ENCODE measurements around the gene PLEKHH1. TPM values are rescaled to one million over a fixed set of nuclear protein-coding genes. Genes with fewer than 3 reads are reported as not detected.
A peak's percentile ranks its signal among the peaks of the same experiment; 100 is the strongest.
"Not testable (repeated sequence)": the region's sequence is repeated elsewhere in the genome, so short reads cannot be mapped to it uniquely, and the experiment has no call there.

The PLEKHH1 gene
- total and polyA plus RNA-seq, 3 experiments from 2014 or later = 0.77 to 0.86 TPM; not detected in 1

GRCh38 chr14:67599698-67600561 lies 66.8 kb downstream of the PLEKHH1 start, which contains the start of gene PIGH:
Gene PIGH, minus strand, starts transcription at chr14:67600268. Its CDS starts 65 bp downstream, at chr14:67600203.
- POLR2A ChIA-PET = interaction anchor here (0.5 to 1.9 kb wide), 10 partner anchors 9 to 1193 kb away, joined by 3 to 8 read pairs (median 4); partner anchors contain the start of genes ATP6V1D, EIF2S1, RDH11 and VTI1B
- H3K4me1 Mint-ChIP-seq = peaks cover 40 to 57% (median 54%) of the 10 kb centered on the region in 3 donors
- no peaks in the 10 kb centered on the region for H3K9me3 Mint-ChIP-seq
- Histone ChIP-seq H3K4me3 (ENCODE audit: low read length) (peak within 1 kb of the TSS; percentile 90), H3K4me1 (ENCODE audit: insufficient read depth, low read length) (peaks cover 31% of the 10 kb centered on the region), H3K27ac (ENCODE audit: low read depth, low read length) (peak within 1 kb of the TSS; percentile 72), H3K27me3 (ENCODE audit: insufficient read depth, low read length, poor library complexity, severe bottlenecking) (no peaks in the 10 kb centered on the region), H3K36me3 (ENCODE audit: insufficient read depth, low read length) (no peaks in the 10 kb centered on the region), H3K9me3 (ENCODE audit: low read length) (no peaks in the 10 kb centered on the region)
- CTCF ChIA-PET = interaction anchor here (0.7 to 4.2 kb wide), 22 partner anchors 10 to 240 kb away, joined by 3 to 21 read pairs (median 4); partner anchors contain the start of genes ATP6V1D, EIF2S1 and RDH11
- DNase-seq = peak; percentile 92 to 95 (median 94)
- H3K27ac Mint-ChIP-seq = peak within 1 kb of the TSS; percentile 83 to 99 (median 96)
- H3K36me3 Mint-ChIP-seq = peaks cover 0 to 19% (median 7%) of the 10 kb centered on the region in 3 donors
- peaks cover 0 to 2% of the 10 kb centered on the region in 2 donors for H3K27me3 Mint-ChIP-seq
- peak within 1 kb of the TSS; percentile 91 to 99 (median 96) for H3K4me3 Mint-ChIP-seq

- Histone ChIP-seq H3K27ac (ENCODE audit: low read depth, low read length) (peak overlapping the region; percentile 72), H3K4me1 (ENCODE audit: insufficient read depth, low read length) (peaks cover 31% of the 10 kb centered on the region), H3K4me3 (ENCODE audit: low read length) (peak overlapping the region; percentile 90)
- H3K27me3 ChIP-seq (ENCODE audit: insufficient read depth, low read length, poor library complexity, severe bottlenecking); H3K27me3 Mint-ChIP-seq; H3K36me3 ChIP-seq (ENCODE audit: insufficient read depth, low read length); H3K9me3 Mint-ChIP-seq; H3K9me3 ChIP-seq (ENCODE audit: low read length); DNase-seq: not testable (repeated sequence)
- POLR2A ChIA-PET = interaction anchor here (0.5 to 1.9 kb wide), 9 partner anchors 9 to 1193 kb away, joined by 3 to 8 read pairs (median 4); partner anchors contain the start of genes ATP6V1D, EIF2S1, RDH11 and VTI1B
- CTCF ChIA-PET = interaction anchor here (0.7 to 4.2 kb wide), 21 partner anchors 9 to 241 kb away, joined by 3 to 21 read pairs (median 4); partner anchors contain the start of genes ATP6V1D, EIF2S1 and RDH11
- H3K4me1 Mint-ChIP-seq = peaks cover 36 to 52% (median 49%) of the 10 kb centered on the region in 3 donors
- H3K4me3 Mint-ChIP-seq = peak overlapping the region; percentile 79 to 98 (median 96)
- H3K36me3 Mint-ChIP-seq = peaks cover 0 to 14% (median 3%) of the 10 kb centered on the region in 3 donors
- H3K27ac Mint-ChIP-seq = peak overlapping the region; percentile 83 to 99 (median 96)
Measured at GRCh38 chr14:67600562-67600974, 67.5 kb downstream of the PLEKHH1 start.

- Mint-ChIP-seq H3K27me3 (peaks cover 2 to 3% of the 10 kb centered on the region in 2 donors), H3K9me3 (no peaks in the 10 kb centered on the region), H3K4me1 (peaks cover 28 to 37% (median 36%) of the 10 kb centered on the region in 3 donors), H3K4me3 (peak overlapping the region in 4 of 7 donors; percentile 6 to 75 (median 8)), H3K36me3 (peaks cover 0 to 6% (median 3%) of the 10 kb centered on the region in 3 donors), H3K27ac (peak overlapping the region in 2 of 8 donors; percentile 38 to 83)
- Histone ChIP-seq H3K27ac (ENCODE audit: low read depth, low read length) (no peak overlapping the region), H3K9me3 (ENCODE audit: low read length) (no peaks in the 10 kb centered on the region), H3K36me3 (ENCODE audit: insufficient read depth, low read length) (no peaks in the 10 kb centered on the region), H3K4me1 (ENCODE audit: insufficient read depth, low read length) (peaks cover 26% of the 10 kb centered on the region), H3K27me3 (ENCODE audit: insufficient read depth, low read length, poor library complexity, severe bottlenecking) (no peaks in the 10 kb centered on the region), H3K4me3 (ENCODE audit: low read length) (no peak overlapping the region)
- CTCF ChIA-PET = interaction anchor here (0.7 to 4.2 kb wide), 2 partner anchors 10 to 102 kb away, joined by 3 to 21 read pairs; no protein-coding TSS in a partner anchor
- POLR2A ChIA-PET = no interaction called here
- no peak for DNase-seq
Measured at GRCh38 chr14:67602076-67602475, 69.0 kb downstream of the PLEKHH1 start.

GRCh38 chr14:67602995-67603545 lies 70.0 kb downstream of the PLEKHH1 start:
- H3K4me3 ChIP-seq (ENCODE audit: low read length) = no peak overlapping the region
- DNase-seq = no peak
- ChIA-PET CTCF (no interaction called here), POLR2A (no interaction called here)
- H3K27me3 ChIP-seq (ENCODE audit: insufficient read depth, low read length, poor library complexity, severe bottlenecking) = no peaks in the 10 kb centered on the region
- H3K4me1 ChIP-seq (ENCODE audit: insufficient read depth, low read length) = peaks cover 23% of the 10 kb centered on the region
- H3K27ac ChIP-seq (ENCODE audit: low read depth, low read length) = no peak overlapping the region
- Mint-ChIP-seq H3K4me1 (peaks cover 21 to 28% (median 28%) of the 10 kb centered on the region in 3 donors), H3K27ac (peak overlapping the region in 1 of 8 donors; percentile 52), H3K4me3 (peak overlapping the region in 1 of 7 donors; percentile 64), H3K9me3 (no peaks in the 10 kb centered on the region), H3K27me3 (peaks cover 2 to 3% of the 10 kb centered on the region in 2 donors), H3K36me3 (peaks cover 0 to 6% (median 1%) of the 10 kb centered on the region in 3 donors)
- H3K9me3 ChIP-seq (ENCODE audit: low read length) = no peaks in the 10 kb centered on the region
- H3K36me3 ChIP-seq (ENCODE audit: insufficient read depth, low read length) = no peaks in the 10 kb centered on the region

- Histone ChIP-seq H3K9me3 (ENCODE audit: low read length) (no peaks in the 10 kb centered on the region), H3K4me3 (ENCODE audit: low read length) (no peak overlapping the region), H3K27ac (ENCODE audit: low read depth, low read length) (no peak overlapping the region), H3K27me3 (ENCODE audit: insufficient read depth, low read length, poor library complexity, severe bottlenecking) (no peaks in the 10 kb centered on the region), H3K4me1 (ENCODE audit: insufficient read depth, low read length) (no peaks in the 10 kb centered on the region), H3K36me3 (ENCODE audit: insufficient read depth, low read length) (no peaks in the 10 kb centered on the region)
- Mint-ChIP-seq H3K36me3 (no peaks in the 10 kb centered on the region), H3K27me3 (peaks cover 2 to 29% of the 10 kb centered on the region in 2 donors), H3K9me3 (no peaks in the 10 kb centered on the region), H3K27ac (no peak overlapping the region), H3K4me3 (no peak overlapping the region), H3K4me1 (no peaks in the 10 kb centered on the region)
- ChIA-PET CTCF (interaction anchor here (1.8 kb wide), 1 partner anchor 11 kb away, joined by 7 read pairs; no protein-coding TSS in a partner anchor), POLR2A (no interaction called here)
- no peak for DNase-seq
Measured at GRCh38 chr14:67607646-67608045, 74.6 kb downstream of the PLEKHH1 start.

- H3K9me3 ChIP-seq (ENCODE audit: low read length) = no peaks in the 10 kb centered on the region
- CTCF ChIA-PET = interaction anchor here (0.6 to 3.0 kb wide), 4 partner anchors 8 to 78 kb away, joined by 3 to 16 read pairs (median 4); partner anchors contain the start of genes ARG2 and PIGH
- H3K4me1 ChIP-seq (ENCODE audit: insufficient read depth, low read length) = no peaks in the 10 kb centered on the region
- no peak for DNase-seq
- no peaks in the 10 kb centered on the region for H3K27me3 ChIP-seq (ENCODE audit: insufficient read depth, low read length, poor library complexity, severe bottlenecking)
- H3K36me3 ChIP-seq (ENCODE audit: insufficient read depth, low read length) = no peaks in the 10 kb centered on the region
- no peaks in the 10 kb centered on the region for H3K4me1 Mint-ChIP-seq
- peaks cover 7 to 31% of the 10 kb centered on the region in 2 donors for H3K27me3 Mint-ChIP-seq
- no peaks in the 10 kb centered on the region for H3K36me3 Mint-ChIP-seq
- no peak overlapping the region for H3K27ac Mint-ChIP-seq
- POLR2A ChIA-PET = interaction anchor here (0.6 to 1.1 kb wide), 2 partner anchors 10 to 143 kb away, joined by 4 to 7 read pairs; partner anchors contain the start of gene PIGH
- H3K9me3 Mint-ChIP-seq = no peaks in the 10 kb centered on the region
- no peak overlapping the region for H3K4me3 ChIP-seq (ENCODE audit: low read length)
- H3K27ac ChIP-seq (ENCODE audit: low read depth, low read length) = no peak overlapping the region
- H3K4me3 Mint-ChIP-seq = no peak overlapping the region
Measured at GRCh38 chr14:67609642-67610310, 76.7 kb downstream of the PLEKHH1 start.

GRCh38 chr14:67610491-67610890 lies 77.4 kb downstream of the PLEKHH1 start:
- Mint-ChIP-seq H3K27me3 (peaks cover 7 to 32% of the 10 kb centered on the region in 2 donors), H3K4me3 (no peak overlapping the region), H3K36me3 (no peaks in the 10 kb centered on the region), H3K4me1 (no peaks in the 10 kb centered on the region), H3K27ac (no peak overlapping the region), H3K9me3 (no peaks in the 10 kb centered on the region)
- Histone ChIP-seq H3K4me1 (ENCODE audit: insufficient read depth, low read length) (no peaks in the 10 kb centered on the region), H3K4me3 (ENCODE audit: low read length) (no peak overlapping the region), H3K27me3 (ENCODE audit: insufficient read depth, low read length, poor library complexity, severe bottlenecking) (no peaks in the 10 kb centered on the region), H3K9me3 (ENCODE audit: low read length) (no peaks in the 10 kb centered on the region), H3K36me3 (ENCODE audit: insufficient read depth, low read length) (no peaks in the 10 kb centered on the region), H3K27ac (ENCODE audit: low read depth, low read length) (no peak overlapping the region)
- ChIA-PET CTCF (interaction anchor here (0.9 to 3.0 kb wide), 3 partner anchors 8 to 11 kb away, joined by 3 to 16 read pairs (median 5); partner anchors contain the start of genes ARG2 and PIGH), POLR2A (no interaction called here)
- no peak for DNase-seq

Data from CD8-positive, alpha-beta memory T cell (primary cell).